HG03571 (cell line): ENCODE results near the gene TTC16.

ENCODE experiments used
- ATAC-seq: cut with Tn5 transposase; IDR thresholded peaks from one replicate; pipeline ENCODE4 v1.9.1; 2021; ENCODE audit not compliant: unreplicated experiment

Gene TTC16, protein sequence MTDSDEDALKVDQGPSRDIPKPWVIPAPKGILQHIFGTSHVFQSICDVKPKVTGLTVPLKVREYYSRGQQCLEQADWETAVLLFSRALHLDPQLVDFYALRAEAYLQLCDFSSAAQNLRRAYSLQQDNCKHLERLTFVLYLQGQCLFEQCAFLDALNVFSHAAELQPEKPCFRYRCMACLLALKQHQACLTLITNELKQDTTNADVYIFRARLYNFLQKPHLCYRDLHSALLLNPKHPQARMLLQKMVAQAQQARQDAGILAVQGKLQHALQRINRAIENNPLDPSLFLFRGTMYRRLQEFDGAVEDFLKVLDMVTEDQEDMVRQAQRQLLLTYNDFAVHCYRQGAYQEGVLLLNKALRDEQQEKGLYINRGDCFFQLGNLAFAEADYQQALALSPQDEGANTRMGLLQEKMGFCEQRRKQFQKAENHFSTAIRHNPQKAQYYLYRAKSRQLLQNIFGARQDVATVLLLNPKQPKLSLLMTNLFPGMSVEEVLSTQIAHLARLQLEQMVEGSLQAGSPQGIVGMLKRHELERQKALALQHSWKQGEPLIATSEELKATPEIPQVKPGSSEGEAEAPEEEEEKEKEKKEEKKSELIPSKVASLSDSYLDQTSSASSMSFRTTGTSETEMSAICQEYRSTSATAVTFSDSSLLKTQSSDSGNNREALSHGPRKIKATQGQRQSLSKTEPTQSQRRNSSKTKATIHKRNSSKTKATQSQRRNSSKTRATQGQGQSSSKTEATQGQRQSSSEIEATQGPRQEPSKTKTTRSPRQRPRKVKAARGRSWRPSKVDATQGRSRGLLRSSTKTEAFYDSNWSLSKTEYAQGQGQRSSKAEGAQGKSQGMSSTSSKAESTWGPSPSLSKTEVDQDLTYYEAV

DNA sequence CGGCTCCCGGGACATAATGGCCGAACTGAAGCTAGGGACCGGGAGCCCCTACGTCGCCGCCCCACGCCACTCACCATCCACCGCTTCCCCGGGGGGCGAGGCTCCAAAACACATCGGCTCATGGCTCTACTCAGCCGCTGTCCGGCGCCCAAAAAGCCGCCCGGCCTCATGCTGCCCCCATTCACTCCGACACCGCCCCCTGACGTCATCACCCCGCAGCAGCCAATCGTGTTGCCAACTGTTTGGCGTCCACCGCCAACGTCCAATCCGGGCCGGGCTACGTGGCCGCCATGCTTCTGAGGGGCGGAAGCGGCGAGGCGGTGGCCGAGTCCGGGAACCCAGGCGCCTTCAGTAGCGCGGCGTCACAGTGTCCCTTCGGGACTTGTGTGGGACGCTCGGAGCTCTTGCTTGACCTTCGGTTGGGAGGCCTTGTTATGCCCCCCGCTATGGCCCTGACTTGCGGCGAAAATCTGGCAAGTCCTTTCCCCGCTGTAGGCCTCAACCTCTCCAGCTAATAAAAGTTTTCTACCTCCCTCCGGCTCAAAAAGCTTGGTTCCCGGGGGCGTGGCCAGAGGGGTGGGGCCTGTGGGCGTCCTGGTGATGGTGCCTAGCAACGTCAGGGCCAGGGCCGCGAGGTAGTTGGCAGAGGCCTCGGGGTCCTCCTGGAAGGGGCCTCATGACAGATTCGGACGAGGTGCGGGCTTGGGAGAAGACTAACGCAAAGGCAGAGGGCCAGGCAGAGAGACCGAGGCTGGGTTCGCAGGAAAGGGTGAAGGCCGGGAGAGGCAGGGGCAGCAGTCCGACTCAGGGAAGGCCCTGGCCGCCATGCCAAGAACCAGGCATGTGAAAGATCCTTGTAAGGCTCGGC lies at the start of gene TTC16, which contains the start of gene PTRH1:
TTC16 (plus strand) TSS at position 610 of the 868 bp plus-strand sequence; CDS start at position 677, 67 bp downstream.
PTRH1 (minus strand) TSS at position 194 of the 868 bp plus-strand sequence; CDS start at position 170, 24 bp downstream.
- ATAC-seq, result peak; percentile 86

DNA sequence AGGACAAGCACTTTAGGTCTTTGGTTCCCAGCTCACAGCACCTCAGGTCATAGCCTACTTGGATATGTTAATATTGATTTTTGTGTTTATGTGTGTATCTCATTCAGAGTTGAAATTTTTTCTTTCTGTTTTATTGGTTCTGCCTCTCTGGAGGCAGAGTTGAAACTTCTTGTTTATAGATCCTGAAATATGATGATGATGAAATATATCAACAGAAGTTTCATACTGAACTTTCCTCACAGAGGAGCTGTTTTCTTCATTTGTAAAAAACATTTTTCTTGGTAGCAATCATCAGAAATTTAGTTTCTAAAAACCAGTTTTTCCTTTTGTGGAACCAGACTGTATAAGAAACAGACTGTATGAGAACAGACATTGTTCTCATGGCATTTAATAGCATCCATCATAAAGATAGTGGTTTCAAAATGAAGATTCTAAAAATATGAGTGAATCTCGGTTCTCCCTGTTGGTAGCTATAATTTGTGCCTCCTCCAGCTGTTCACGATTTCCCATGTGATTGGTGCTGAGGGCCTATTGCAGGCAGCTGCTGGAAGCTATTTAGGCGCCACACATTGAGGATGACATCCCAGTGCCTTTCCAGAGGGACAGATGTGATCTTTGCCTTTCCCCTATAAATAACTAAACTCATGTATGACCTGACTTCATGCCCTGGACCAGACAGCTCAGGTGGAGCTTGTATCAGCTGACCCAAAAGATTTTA lies 48.6 kb upstream of the TTC16 start:
- ATAC-seq, result no peak

DNA sequence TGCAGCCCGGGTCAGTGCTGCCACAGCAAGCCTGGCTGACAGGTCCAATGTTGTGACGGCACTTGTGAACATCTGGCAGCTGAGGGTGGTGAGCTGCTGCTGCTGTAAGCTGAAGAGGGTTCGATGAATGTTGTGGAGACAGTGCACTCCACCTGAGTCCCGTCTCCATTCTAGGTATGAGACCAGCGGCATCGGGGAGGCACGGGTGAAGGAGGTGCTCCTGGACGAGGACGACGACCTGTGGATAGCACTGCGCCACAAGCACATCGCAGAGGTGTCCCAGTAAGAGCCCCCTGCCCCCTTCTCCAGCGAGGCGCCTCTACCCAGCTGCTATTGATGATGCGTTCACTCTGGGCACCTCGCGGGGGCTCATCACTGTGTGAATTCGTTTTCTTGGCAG lies 48.0 kb upstream of the TTC16 start:
- no peak for ATAC-seq

DNA sequence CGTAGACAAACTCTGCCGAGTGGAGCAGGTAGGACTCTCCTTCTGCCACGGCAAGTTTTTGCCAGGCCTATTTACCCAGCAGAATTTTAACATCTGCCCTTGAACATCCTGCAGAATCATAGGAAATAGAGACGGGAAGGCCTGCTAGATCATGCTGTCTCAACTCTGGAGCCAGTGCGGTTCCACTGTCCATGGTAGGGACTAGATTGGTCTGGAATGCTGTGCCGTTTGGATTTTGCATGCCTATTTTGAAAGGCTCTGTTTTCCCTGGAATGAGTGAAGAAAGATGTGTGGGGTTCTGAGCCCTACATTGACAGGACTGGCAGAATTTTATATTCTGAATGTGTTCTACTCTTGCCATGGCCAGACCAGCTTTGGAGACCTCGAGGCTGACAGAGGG lies 42.6 kb upstream of the TTC16 start:
- no peak for ATAC-seq

DNA sequence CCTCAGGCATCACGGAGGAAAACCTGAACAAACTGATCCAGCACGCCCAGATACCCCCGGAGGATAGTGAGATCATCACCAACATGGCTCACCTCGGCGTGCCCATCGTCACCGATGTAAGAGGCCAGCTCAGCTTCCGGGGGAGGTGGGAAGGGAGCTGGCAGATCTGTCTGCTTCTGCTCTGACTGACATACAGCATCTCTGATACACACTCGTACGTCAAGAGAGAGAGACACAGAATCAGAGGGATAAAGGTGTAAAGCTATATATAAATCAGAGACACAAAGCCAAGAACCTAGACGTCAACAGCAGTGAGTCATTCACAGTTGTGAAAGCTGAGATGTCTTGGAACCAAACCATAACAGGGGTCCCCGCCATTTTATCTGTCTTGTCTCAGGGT lies 39.2 kb upstream of the TTC16 start:
- no peak for ATAC-seq

DNA sequence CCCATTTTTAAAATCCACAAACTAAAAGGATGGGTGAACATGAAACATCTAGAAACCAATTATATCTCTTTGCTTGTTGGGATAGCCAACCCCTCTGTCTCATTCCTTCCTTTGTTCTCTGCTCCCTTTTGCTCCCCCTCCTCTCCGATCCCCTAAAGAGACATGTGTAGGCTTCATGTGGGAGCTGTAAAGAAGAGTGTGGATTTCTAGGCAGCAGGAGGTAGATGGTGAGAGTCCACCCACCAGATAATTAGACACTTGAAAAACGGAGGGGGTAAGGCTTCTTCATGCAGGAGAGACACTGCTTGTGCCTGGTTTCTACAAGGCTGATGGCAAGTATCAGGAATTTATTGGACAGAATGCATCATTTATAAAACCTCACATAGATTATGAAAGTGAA lies 36.4 kb upstream of the TTC16 start:
- ATAC-seq, result no peak

DNA sequence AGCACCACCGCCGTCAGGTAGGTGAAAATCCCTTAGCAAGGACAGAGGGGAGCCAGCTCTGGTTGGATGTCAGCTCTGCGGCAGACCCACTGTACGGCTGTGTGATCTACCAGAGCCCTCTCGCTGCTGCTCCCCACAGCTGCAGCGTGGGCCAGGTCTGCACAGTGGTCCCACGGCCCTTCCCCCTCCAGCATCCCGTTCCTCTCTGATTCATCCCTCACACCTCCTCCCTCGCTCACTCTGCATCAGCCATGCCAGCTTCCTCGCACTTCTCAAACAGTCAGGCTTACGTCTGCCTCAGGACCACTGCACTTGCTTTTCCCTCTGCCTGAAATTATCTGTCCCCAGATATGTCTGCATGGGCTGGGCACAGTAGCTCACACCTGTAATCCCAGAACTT lies 35.7 kb upstream of the TTC16 start:
- ATAC-seq, result no peak

DNA sequence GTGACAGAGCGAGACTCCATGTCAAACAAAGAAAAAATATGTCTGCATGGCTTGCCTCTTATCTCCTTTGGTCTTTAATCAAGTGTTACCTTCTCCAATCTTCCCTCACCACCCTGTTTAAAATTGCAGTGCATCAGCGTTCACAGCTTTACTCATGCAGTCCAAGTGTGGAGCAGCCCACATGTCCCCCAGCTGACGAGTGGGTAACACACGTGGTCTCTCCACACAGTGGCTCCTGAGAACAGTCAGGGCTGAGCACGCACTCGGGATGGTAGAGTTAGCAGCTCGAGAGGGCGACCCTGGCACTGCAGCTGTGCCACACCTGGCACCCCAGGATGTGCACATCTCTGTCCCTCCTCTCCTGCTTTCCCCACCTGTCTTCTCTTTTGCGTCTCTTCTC lies 35.0 kb upstream of the TTC16 start:
- ATAC-seq, result no peak

DNA sequence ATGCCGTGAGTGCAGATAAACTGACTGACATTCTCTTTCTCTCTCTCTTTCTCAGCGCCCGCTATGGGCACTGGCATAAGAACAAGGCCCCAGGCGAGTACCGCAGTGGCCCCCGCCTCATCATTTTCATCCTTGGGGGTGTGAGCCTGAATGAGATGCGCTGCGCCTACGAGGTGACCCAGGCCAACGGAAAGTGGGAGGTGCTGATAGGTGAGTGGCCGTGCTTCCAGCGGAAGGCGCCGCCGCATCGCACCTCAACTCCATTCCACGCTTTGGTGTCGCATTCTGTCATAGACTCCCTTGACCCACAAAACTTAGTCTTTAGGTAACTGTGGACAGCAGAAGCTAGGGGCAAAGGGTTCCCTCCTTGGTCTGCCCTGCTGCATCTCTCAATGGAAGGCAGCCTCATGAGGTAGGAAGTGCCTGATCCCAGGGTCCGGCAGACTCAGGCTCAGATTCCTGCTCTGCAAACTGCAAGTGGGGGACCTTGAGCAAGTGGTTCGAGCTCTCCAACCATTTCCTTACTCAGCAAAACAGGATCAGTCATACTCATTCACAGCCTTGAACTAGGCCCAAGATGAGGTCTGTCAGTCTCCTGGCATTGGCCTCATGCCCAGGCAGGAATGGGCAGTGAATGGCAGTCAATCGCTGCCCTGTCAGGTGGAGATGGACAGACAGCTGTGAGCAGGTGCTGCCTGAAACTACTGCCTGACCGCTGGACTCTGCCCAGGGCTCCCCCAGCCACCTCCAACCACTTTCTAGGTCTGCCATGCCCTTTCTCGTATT lies 33.3 kb upstream of the TTC16 start:
- no peak for ATAC-seq

DNA sequence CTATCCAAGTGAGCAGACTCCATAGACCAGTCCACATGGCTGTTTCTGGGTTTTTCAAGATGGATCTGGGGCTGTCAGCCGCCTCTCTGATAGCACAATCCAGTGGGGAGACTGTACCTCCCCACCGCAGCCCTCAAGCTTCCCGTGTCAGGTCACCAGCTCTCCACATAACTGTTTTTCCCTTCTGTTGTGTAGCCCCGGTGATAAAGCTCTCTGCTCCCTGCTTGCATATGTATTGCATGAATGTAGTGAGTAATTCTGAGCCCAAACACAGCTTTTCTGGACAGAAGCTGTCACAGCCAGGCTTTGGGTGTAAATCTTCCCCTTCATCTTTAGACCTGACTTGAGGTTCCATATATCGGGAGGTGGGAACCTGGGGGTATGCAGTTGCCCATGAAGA lies 32.2 kb upstream of the TTC16 start:
- no peak for ATAC-seq

DNA sequence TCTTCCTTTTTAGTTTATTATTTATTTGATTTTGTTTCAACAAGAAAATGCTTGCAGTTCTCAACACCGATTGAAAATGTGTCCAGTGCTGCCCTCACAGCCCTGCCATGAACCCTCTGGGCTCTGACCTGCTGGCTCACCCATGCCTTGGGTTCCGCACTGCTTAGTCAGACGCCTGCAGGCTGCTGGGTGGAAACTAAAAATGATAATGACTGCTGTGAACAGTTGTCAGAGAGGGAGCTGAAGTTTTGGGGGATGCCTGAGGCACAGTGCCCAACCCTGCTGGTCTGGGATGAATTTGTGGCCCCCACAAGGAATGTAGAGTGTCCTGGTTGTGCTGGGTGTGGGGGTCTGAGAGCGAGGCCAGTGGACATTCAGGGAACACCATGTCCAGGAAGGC lies 31.3 kb upstream of the TTC16 start:
- ATAC-seq, result no peak

DNA sequence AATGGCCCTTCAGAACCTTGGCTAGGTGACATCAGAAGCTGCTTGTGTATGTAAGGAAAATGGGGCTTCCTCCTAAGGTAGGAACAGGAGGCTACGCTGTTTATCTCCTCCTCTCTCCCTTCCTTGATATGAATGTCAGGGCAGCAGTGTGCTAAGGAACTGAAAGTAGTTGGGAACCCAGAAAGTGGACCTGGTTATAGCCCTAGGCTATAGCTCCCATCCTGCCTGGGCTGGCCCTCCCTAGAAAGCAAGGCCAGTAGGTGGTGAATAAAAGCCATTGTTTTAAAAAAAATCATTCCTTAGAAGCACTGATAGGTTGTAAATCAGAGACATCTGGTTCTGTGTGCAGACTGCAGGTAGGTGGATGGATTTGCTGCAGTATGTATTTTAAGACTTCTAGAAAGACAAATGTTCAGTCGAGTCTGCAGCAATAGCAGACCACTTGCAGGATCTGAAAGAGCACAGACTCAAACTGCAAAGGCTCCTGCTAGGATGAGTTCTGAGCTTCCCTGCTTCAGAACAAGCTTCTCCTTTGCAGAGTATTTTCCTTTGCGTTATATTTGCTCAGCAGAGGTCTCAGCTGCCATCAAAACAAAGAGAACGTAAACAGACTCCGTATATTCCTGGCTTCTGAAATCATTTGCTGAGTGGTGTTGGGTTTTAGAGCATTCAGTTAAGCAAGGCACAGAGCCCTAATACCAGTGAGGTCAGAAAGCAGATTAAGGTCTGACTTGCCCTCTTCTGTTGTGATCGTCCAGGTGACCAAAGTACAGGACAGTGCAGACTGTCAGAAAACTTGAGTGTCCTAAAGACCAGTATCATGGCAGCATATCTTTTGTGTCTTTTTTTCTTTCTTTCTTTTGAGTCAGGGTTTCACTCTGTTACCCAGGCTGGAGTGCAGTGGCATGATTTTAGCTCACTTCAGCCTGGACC lies 29.2 kb upstream of the TTC16 start:
- ATAC-seq, result no peak

DNA sequence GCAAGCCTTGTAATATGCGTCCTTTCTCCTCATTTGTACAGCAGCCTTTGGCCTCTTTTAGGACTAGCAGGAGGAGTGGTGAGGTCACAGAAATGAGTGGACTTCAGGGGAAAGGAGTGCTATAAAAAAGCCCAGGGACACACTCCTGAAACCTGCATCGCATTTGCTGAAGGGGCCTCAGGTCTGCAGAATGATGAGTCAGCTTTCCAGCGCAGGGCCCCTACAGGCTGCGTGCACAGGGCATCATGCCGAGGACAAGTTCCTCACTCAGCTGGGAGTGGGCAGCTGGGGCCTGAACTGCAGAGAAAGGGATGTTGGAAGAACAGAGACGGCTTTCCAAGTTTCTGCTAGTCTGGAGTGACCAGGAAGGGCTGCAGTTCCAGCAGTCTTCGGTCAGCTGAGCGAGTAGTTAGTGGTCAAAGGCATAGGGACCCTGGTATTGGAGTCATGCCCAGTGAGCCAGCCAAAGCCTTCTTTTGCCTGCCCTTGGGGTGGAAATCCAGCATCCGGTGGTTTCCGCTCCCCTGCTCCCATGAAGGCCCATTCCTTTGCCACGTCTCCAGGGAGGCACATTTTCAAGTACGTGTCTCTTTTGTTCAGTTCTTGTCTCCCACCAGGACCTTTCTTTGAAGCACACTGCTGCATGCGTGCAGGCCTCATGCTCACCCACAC lies 26.4 kb upstream of the TTC16 start:
- no peak for ATAC-seq

DNA sequence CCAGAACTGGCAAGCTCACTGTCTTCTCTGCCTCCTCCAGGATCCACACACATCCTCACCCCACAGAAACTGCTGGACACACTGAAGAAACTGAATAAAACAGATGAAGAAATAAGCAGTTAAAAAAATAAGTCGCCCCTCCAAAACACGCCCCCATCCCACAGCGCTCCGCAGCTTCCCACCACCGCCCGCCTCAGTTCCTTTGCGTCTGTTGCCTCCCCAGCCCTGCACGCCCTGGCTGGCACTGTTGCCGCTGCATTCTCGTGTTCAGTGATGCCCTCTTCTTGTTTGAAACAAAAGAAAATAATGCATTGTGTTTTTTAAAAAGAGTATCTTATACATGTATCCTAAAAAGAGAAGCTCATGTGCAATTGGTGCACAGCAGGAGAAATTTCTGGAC lies 25.1 kb upstream of the TTC16 start:
- no peak for ATAC-seq

DNA sequence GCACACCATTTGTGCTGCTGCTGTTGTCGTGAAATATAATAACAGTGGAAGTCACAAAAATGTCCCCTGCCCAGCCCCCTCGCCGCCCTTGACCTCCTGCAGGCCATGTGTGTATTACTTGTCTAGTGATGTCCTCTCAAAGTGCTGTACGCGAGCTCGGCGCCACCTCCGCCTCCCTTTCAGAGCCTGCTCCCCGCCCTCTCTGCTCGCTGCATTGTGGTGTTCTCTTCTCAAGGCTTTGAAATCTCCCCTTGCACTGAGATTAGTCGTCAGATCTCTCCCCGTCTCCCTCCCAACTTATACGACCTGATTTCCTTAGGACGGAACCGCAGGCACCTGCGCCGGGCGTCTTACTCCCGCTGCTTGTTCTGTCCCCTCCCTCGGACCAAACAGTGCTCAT lies 23.8 kb upstream of the TTC16 start:
- no peak for ATAC-seq

DNA sequence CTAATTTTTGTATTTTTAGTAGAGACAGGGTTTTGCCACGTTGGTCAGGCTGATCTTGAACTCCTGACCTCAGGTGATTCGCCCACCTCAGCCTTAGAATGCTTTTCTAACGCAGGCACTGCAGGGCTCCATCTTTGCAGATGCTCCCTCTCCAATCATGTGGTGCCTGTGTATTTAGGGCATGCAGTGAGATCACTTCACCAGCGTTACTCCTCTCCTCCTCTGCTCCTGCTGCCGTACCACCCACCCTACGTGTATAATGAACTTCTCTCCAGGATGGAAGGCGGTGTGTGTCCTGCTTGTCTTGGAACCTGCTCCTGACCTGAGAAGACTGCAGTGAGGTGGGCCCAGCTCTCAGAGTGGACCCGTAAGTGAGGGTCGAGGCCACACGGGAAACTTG lies 22.7 kb upstream of the TTC16 start:
- ATAC-seq, result no peak

DNA sequence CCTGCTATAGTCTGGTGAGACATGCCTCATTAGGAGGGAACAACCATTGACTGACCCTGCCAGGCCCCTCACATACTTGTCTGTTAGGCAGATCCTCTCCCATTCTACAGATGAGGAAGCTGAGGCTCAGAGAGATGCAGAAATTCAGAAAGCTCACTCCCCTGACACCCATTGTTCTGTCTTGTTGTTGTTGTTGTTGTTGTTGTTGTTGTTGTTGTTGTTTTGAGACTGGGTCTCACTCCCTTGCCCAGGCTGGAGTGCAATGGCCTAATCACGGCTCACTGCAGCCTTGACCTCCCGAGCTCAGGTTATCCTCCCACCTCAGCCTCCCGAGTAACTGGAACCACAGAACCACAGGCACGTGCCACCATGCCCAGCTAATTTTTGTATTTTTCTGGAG lies 22.2 kb upstream of the TTC16 start:
- no peak for ATAC-seq
